GM15510 (cell line): ENCODE data around the gene MAMLD1.

Source experiments
- POLR2A ChIP-seq: IDR thresholded peaks from 3 replicates; pipeline ENCODE4 v1.6.1; 2011; ENCODE audit warnings: borderline replicate concordance; ENCODE audit not compliant: insufficient read length; ENCODE audit errors: extremely low read depth

Gene MAMLD1

DNA sequence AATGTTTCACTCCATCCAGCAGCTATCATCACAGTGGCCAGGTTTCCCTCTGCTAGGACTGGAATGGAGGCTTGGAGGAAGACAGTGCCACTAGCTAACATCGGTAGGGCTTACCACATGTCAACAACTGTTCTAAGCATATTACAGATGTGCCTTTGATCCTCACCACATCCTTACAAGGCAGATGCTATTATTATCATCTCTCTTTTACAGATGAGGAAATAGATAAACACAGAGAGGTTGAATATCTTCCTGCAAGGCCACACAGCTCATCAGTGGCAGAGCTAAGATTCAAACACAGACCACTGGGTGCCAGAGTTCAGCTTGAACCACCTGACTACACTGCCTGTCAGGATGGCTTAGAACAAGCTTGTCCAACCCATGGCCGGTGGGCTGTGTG, 47.4 kb downstream of the MAMLD1 start:
- TF ChIP-seq POLR2A: no peak

DNA sequence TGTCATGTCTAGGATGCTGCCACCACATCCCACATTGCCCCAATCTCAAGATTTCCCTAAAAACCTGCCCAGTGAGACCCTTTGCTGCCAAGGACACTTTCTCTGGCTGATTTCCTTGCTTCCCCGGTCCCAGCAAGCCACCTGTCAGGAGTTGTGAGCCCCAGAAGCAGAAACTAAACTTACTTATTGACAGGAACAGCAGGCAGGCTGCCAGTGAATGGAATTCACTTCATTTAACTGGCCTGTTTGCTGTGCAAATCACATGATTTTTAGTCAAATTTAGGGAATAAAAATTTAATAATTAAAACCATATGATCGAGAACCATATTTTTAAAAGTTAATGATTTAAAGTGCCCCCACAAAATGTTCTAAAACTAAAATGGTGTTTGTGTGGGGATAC, 48.5 kb downstream of the MAMLD1 start:
- TF ChIP-seq POLR2A: no peak

- no peak for TF ChIP-seq POLR2A
Observed at GRCh38 chrX:150414228-150414627, 51.1 kb downstream of the MAMLD1 start.

GRCh38 chrX:150416469-150416868, 53.4 kb downstream of the MAMLD1 start:
- TF ChIP-seq POLR2A: no peak

GRCh38 chrX:150421816-150422215, 58.7 kb downstream of the MAMLD1 start:
- no peak for TF ChIP-seq POLR2A

DNA sequence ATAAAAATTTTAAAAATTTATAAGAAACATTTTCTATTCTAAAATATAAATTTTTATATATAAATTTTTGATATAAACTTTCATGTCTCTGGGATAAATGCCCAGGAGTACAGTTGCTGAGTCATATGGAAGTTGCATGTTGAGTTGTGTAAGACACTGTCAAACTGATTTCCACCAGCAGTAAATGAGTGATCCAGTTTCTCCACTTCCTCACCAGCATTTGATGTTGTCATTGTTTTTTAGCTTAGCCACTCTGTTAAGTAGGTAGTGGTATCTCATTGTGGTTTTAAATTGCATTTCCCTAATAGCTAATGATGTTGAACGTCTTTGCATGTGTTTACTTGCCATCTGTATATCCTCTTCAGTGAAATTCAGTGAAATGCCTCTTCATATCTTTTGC, 66.5 kb downstream of the MAMLD1 start:
- no peak for TF ChIP-seq POLR2A

- TF ChIP-seq POLR2A: no peak
Observed at GRCh38 chrX:150436195-150436594, 73.1 kb downstream of the MAMLD1 start.

GRCh38 chrX:150438165-150438564, 75.0 kb downstream of the MAMLD1 start:
- no peak for TF ChIP-seq POLR2A

DNA sequence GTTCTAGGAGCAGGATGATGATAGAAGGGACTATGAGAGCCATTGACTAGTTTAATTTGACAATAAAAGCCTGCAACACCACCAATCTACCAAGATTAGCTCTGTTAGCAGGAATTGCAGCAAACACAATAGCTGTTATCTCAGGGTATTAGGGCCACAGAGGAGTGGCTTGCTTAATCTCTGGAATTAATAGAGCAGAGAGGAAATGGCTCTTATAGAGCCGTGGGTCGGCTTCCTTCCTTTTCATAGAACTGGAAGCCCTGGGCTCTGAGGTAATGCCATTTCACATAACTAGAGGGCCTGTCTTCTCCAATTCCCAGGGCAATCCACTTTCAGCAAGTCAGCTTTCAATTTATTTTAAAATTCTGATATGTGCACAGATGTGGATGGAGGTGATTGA, 83.0 kb downstream of the MAMLD1 start:
- TF ChIP-seq POLR2A: no peak

- TF ChIP-seq POLR2A: no peak
Observed at GRCh38 chrX:150446995-150447394, 83.9 kb downstream of the MAMLD1 start.

DNA sequence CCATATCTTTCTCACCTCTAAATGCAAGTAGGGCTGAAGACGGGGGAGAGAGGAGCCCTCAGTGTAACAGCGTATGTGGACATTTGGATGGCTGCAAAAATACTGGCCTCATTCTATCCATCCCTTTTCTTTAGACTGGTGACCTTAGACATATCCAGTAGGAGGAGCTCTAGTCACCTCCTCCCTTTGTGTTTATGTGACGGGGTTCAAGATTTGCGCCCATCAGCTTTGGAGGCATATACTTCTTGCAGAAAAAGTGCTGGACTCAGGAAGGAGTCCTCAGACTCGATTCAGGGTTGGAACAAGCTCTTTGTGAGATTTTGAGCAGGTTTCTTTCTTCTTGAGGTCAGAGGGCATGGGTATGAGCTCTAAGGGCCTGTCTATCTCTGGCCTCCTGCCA, 86.2 kb downstream of the MAMLD1 start:
- TF ChIP-seq POLR2A: no peak

DNA sequence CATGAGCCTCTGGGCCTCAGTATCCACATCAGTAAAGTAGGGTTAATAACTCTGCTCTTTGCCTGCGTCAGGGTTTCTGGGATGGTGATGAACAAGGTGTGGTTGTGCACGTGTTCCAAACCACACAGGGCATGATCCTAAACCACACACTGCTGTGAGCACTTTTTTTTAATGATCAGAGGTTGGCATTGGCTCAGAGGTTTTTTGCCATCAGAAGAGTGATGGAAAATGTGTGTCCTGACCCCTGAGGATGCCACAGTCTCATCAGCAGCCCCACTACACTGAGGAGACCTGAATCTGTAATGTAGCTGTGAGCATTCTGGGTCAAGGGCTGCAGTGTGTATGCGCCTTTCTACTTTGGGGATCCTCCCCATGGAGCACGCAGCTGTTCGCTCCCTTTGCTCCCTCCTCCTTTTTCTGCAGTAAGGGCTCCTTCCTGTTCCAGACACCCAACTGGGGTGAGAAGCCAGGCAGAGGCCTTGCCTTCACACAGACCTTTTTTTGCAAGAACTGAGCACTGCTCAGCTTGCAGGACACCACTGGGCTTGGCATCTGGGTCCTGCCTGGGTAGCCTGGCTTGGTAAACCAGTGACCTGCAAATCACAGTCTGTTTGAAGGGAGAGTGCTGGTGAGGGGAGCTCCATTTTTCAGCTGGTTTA, 87.5 kb downstream of the MAMLD1 start:
- no peak for TF ChIP-seq POLR2A

GRCh38 chrX:150451953-150452352, 88.8 kb downstream of the MAMLD1 start:
- TF ChIP-seq POLR2A: no peak

DNA sequence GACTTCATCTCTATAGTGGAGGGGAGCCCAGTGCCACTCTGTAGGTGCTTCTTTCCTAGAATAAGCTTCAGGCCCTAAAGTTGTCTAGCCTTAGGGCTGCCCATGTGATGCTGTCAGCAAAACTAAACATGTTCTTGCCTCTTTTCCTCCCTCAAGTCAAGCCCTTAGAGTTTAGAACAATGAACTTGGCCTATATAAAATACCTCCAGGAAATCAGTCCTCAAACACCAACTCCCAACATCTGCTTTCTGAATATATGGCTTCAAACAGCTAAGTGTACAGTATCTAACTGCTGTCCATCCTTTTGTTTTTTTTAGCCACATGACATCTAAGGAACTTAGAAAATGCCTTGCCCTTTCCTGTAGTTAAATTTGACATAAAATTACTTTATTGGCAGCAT, 91.0 kb downstream of the MAMLD1 start:
- no peak for TF ChIP-seq POLR2A

- no peak for TF ChIP-seq POLR2A
Observed at GRCh38 chrX:150454508-150455214, 91.5 kb downstream of the MAMLD1 start.

DNA sequence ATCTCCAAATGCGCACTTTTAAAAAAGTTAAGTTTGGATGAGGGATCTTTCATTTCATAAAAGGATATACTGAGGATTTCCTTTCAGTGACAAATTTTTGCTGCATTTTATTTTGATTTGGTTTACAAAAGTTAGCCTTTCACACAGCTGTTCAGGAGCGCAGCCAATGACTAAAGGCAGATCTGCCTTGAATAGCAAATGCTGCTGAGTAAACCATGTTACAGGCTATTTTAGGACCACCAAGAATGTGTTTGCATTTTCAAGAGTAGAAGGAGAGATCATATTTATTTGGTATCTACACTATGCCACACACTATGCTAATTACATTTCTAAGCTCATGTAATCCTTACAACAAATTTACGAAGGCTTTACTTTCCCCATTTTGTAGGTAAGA, 92.1 kb downstream of the MAMLD1 start:
- TF ChIP-seq POLR2A: no peak

DNA sequence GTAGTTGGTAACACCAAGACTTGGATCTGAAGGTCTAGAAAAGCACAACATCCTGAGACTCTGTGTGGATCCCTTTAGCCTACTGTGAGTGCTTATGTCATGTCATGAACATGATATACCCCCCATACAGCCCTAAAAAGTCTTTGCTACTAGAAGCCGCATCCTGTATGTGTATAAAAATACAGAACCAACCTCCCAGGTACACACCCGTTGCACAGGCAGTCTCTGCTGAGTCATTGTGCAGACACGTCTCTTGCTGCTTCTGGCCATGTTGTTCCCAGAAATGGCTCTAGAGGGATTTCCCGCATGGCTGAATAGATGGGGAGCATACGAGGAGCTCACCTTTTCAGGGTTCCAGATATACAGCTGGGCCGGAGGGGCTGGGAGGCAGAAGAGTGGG, 93.3 kb downstream of the MAMLD1 start:
- TF ChIP-seq POLR2A: no peak

- no peak for TF ChIP-seq POLR2A
Observed at GRCh38 chrX:150456941-150457340, 93.8 kb downstream of the MAMLD1 start.

DNA sequence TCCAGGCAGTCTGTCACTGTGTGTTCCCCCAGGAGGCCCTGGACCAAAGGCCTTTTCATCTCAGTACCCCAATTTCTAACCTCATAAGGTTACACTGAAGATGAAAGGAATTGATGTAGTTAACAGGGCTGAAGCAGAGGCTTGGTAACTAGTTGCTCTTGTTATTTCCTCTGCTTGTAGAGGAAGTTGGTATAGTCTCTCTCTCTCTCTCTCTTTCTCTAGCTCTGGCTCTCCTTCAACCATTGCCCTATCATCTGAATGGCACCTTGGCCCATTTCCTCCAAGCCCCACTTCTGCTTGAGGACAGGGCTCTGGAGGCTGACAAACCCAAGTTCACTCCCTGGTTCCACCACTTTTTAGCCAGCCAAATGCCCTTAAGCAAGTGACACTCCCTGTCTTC, 96.1 kb downstream of the MAMLD1 start:
- no peak for TF ChIP-seq POLR2A
